Measurements from ENCODE around the gene LRRN2. TPM values are rescaled to one million over a fixed set of nuclear protein-coding genes. Genes with fewer than 3 reads are reported as not detected.
"Not testable (repeated sequence)": the region's sequence is repeated elsewhere in the genome, so short reads cannot be mapped to it uniquely, and the experiment has no call there.

The LRRN2 gene
- polyA plus RNA-seq, 1 of the 3 experiments (the other 2 are of a cell fraction) = not detected

DNA sequence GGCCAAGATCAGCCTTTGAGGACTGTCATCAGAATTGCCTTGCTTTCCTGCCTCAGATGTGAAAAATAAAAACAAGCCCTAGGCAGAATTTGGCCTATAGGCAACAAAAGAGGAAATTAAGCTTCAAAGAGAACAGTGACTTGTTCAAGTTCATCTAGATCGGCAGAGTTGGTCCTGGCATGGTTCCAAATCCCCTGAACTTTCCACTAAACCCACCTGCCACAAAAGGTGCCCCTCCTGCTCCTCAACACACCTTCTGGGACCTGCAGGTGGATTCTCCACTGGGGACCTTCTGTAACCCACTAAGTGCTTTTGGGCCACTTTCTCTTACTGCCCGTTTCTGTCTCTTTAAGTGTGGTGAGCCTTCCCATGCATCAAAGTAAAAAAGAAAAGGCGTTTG, 42.5 kb upstream of the LRRN2 start:
- Histone ChIP-seq H3K9me3 (no peaks in the 10 kb centered on the region), H3K9me2 (no peaks in the 10 kb centered on the region), H3K9ac (no peak overlapping the region), H3K27me3 (ENCODE audit: insufficient read depth) (no peaks in the 10 kb centered on the region; the same call in 1 of the 2 replicates), H3K4me1 (ENCODE audit: control insufficient read depth in 1 of 2, insufficient read depth in 2 of 2, low read depth in 1 of 2, low read length in 1 of 2) (no peaks in the 10 kb centered on the region), H2AFZ (ENCODE audit: low read depth) (no peak overlapping the region), H4K20me1 (ENCODE audit: insufficient read depth) (no peaks in the 10 kb centered on the region), H3F3A (replicated peaks; ENCODE audit: insufficient read depth) (no peaks in the 10 kb centered on the region), H3K4me2 (no peak overlapping the region), H3K27ac (ENCODE audit: low read depth in 2 of 2, low read length in 1 of 2) (no peak overlapping the region), H3K36me3 (replicated peaks in 1 of 2; ENCODE audit: control insufficient read depth in 1 of 2, insufficient read depth in 2 of 2, low read length in 1 of 2) (no peaks in the 10 kb centered on the region), H3K79me2 (ENCODE audit: insufficient read depth) (no peaks in the 10 kb centered on the region), H3K4me3 (ENCODE audit: low read depth in 2 of 2, low read length in 1 of 2) (no peak overlapping the region)
- POLR2A ChIA-PET = no interaction called here
- TF ChIP-seq, protein P1, sequence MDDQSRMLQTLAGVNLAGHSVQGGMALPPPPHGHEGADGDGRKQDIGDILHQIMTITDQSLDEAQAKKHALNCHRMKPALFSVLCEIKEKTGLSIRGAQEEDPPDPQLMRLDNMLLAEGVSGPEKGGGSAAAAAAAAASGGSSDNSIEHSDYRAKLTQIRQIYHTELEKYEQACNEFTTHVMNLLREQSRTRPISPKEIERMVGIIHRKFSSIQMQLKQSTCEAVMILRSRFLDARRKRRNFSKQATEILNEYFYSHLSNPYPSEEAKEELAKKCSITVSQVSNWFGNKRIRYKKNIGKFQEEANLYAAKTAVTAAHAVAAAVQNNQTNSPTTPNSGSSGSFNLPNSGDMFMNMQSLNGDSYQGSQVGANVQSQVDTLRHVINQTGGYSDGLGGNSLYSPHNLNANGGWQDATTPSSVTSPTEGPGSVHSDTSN (IDR thresholded peaks at IDR 0.05) = no peak
- no peak for TF ChIP-seq CHD2 (IDR thresholded peaks at IDR 0.05; ENCODE audit: low read length, partially characterized antibody)
- no peak for TF ChIP-seq GATA2 (CRISPR knock-in tag; IDR thresholded peaks at IDR 0.05)
- TF ChIP-seq NFIC (IDR thresholded peaks at IDR 0.05; ENCODE audit: borderline replicate concordance) = no peak
- no peak for TF ChIP-seq FOXM1 (IDR thresholded peaks at IDR 0.05; ENCODE audit: low read depth)
- no peak for TF ChIP-seq ELF1 (IDR thresholded peaks at IDR 0.05)
- TF ChIP-seq, protein P2, sequence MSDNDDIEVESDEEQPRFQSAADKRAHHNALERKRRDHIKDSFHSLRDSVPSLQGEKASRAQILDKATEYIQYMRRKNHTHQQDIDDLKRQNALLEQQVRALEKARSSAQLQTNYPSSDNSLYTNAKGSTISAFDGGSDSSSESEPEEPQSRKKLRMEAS (IDR thresholded peaks at IDR 0.05; ENCODE audit: low read depth) = no peak
- TF ChIP-seq, protein P3, sequence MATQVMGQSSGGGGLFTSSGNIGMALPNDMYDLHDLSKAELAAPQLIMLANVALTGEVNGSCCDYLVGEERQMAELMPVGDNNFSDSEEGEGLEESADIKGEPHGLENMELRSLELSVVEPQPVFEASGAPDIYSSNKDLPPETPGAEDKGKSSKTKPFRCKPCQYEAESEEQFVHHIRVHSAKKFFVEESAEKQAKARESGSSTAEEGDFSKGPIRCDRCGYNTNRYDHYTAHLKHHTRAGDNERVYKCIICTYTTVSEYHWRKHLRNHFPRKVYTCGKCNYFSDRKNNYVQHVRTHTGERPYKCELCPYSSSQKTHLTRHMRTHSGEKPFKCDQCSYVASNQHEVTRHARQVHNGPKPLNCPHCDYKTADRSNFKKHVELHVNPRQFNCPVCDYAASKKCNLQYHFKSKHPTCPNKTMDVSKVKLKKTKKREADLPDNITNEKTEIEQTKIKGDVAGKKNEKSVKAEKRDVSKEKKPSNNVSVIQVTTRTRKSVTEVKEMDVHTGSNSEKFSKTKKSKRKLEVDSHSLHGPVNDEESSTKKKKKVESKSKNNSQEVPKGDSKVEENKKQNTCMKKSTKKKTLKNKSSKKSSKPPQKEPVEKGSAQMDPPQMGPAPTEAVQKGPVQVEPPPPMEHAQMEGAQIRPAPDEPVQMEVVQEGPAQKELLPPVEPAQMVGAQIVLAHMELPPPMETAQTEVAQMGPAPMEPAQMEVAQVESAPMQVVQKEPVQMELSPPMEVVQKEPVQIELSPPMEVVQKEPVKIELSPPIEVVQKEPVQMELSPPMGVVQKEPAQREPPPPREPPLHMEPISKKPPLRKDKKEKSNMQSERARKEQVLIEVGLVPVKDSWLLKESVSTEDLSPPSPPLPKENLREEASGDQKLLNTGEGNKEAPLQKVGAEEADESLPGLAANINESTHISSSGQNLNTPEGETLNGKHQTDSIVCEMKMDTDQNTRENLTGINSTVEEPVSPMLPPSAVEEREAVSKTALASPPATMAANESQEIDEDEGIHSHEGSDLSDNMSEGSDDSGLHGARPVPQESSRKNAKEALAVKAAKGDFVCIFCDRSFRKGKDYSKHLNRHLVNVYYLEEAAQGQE (IDR thresholded peaks at IDR 0.05; ENCODE audit: low read depth, low read length) = no peak
- TF ChIP-seq, protein P4, sequence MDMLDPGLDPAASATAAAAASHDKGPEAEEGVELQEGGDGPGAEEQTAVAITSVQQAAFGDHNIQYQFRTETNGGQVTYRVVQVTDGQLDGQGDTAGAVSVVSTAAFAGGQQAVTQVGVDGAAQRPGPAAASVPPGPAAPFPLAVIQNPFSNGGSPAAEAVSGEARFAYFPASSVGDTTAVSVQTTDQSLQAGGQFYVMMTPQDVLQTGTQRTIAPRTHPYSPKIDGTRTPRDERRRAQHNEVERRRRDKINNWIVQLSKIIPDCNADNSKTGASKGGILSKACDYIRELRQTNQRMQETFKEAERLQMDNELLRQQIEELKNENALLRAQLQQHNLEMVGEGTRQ (IDR thresholded peaks at IDR 0.05; ENCODE audit: borderline replicate concordance, low read depth, low read length) = no peak
- TF ChIP-seq TEAD4 (IDR thresholded peaks at IDR 0.05; ENCODE audit: borderline replicate concordance, insufficient read depth) = no peak
- no peak for TF ChIP-seq RXRA (IDR thresholded peaks at IDR 0.05; ENCODE audit: borderline replicate concordance, low read depth)
- CTCF ChIA-PET = interaction anchor here (1.6 to 2.4 kb wide), 3 partner anchors 19 to 162 kb away, joined by 4 to 8 read pairs (median 4); no protein-coding TSS in a partner anchor
- 55% methylated on average over 3 of the region's 3 CpGs for WGBS (ENCODE audit: low lambda C conversion rate)
- DNase-seq = no peak

DNA sequence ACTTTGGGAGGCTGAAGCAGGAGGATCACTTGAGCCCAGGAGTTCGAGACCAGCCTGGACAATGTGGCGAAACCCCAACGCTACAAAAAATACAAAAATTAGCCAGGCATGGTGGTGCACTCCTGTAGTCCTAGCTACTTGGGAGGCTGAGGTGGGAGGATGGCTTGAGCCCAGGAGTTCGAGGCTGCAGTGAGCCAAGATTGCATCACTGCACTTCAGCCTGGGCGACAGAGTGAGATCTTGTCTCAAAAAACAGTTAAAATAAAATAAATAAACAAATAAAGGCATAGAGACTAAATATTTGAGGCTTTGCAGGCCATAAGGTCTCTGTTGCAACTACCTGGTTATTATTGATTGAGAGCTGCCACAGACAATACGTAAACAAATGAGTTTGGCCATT, 41.9 kb upstream of the LRRN2 start:
- 59% methylated on average over 6 of the region's 6 CpGs for WGBS (ENCODE audit: low lambda C conversion rate)
- H3K4me2 ChIP-seq; DNase-seq; H3K9me2 ChIP-seq; H3K36me3 ChIP-seq (replicated peaks in 1 of 2; ENCODE audit: control insufficient read depth in 1 of 2, insufficient read depth in 2 of 2, low read length in 1 of 2); H3K4me1 ChIP-seq (ENCODE audit: control insufficient read depth in 1 of 2, insufficient read depth in 2 of 2, low read depth in 1 of 2, low read length in 1 of 2); POLR2A ChIA-PET; H3K27me3 ChIP-seq (ENCODE audit: insufficient read depth); H3K27ac ChIP-seq (ENCODE audit: low read depth in 2 of 2, low read length in 1 of 2); H3K4me3 ChIP-seq (ENCODE audit: low read depth in 2 of 2, low read length in 1 of 2); H3F3A ChIP-seq (replicated peaks; ENCODE audit: insufficient read depth); H3K9ac ChIP-seq; H2AFZ ChIP-seq (ENCODE audit: low read depth); H3K79me2 ChIP-seq (ENCODE audit: insufficient read depth); H3K9me3 ChIP-seq; H4K20me1 ChIP-seq (ENCODE audit: insufficient read depth): not testable (repeated sequence)
- CTCF ChIA-PET = interaction anchor here (1.6 kb wide), 1 partner anchor 80 kb away, joined by 4 read pairs; no protein-coding TSS in a partner anchor
